ENCODE data around the gene ACE2. TPM values are rescaled to one million over a fixed set of nuclear protein-coding genes. Genes with fewer than 3 reads are reported as not detected.

The ACE2 gene
- total RNA-seq, 1 donor from 2014 or later = not detected

- Mint-ChIP-seq H3K36me3 (ENCODE audit: unreplicated experiment) (no peaks in the 10 kb centered on the region), H3K27me3 (ENCODE audit: unreplicated experiment) (peaks cover 1% of the 10 kb centered on the region), H3K4me3 (ENCODE audit: unreplicated experiment) (no peak overlapping the region), H3K9me3 (ENCODE audit: unreplicated experiment) (no peaks in the 10 kb centered on the region), H3K27ac (ENCODE audit: unreplicated experiment) (no peak overlapping the region), H3K4me1 (ENCODE audit: low read depth, unreplicated experiment) (no peaks in the 10 kb centered on the region)
- DNase-seq = no peak
- no peak for TF ChIP-seq CTCF (IDR thresholded peaks at IDR 0.05; ENCODE audit: partially characterized antibody, unreplicated experiment)
Observed at GRCh38 chrX:15522464-15522863, 78.3 kb downstream of the ACE2 start.

GRCh38 chrX:15515931-15516330 lies 84.8 kb downstream of the ACE2 start:
- no peak overlapping the region for H3K4me3 Mint-ChIP-seq (ENCODE audit: unreplicated experiment)
- H3K36me3 Mint-ChIP-seq (ENCODE audit: unreplicated experiment) = no peaks in the 10 kb centered on the region
- no peaks in the 10 kb centered on the region for H3K4me1 Mint-ChIP-seq (ENCODE audit: low read depth, unreplicated experiment)
- no peak for TF ChIP-seq CTCF (IDR thresholded peaks at IDR 0.05; ENCODE audit: partially characterized antibody, unreplicated experiment)
- H3K9me3 Mint-ChIP-seq (ENCODE audit: unreplicated experiment) = no peaks in the 10 kb centered on the region
- DNase-seq = no peak
- no peak overlapping the region for H3K27ac Mint-ChIP-seq (ENCODE audit: unreplicated experiment)
- H3K27me3 Mint-ChIP-seq (ENCODE audit: unreplicated experiment) = peaks cover 1% of the 10 kb centered on the region

GRCh38 chrX:15514279-15514678 lies 86.5 kb downstream of the ACE2 start:
- no peaks in the 10 kb centered on the region for H3K36me3 Mint-ChIP-seq (ENCODE audit: unreplicated experiment)
- TF ChIP-seq CTCF (IDR thresholded peaks at IDR 0.05; ENCODE audit: partially characterized antibody, unreplicated experiment) = no peak
- no peak for DNase-seq
- no peak overlapping the region for H3K4me3 Mint-ChIP-seq (ENCODE audit: unreplicated experiment)
- H3K9me3 Mint-ChIP-seq (ENCODE audit: unreplicated experiment) = no peaks in the 10 kb centered on the region
- no peak overlapping the region for H3K27ac Mint-ChIP-seq (ENCODE audit: unreplicated experiment)
- H3K4me1 Mint-ChIP-seq (ENCODE audit: low read depth, unreplicated experiment) = no peaks in the 10 kb centered on the region
- H3K27me3 Mint-ChIP-seq (ENCODE audit: unreplicated experiment) = peaks cover 1% of the 10 kb centered on the region

GRCh38 chrX:15512401-15512965 lies 88.3 kb downstream of the ACE2 start:
- TF ChIP-seq CTCF (IDR thresholded peaks at IDR 0.05; ENCODE audit: partially characterized antibody, unreplicated experiment) = no peak
- H3K9me3 Mint-ChIP-seq (ENCODE audit: unreplicated experiment) = no peaks in the 10 kb centered on the region
- no peak overlapping the region for H3K4me3 Mint-ChIP-seq (ENCODE audit: unreplicated experiment)
- no peaks in the 10 kb centered on the region for H3K4me1 Mint-ChIP-seq (ENCODE audit: low read depth, unreplicated experiment)
- DNase-seq = no peak
- H3K27me3 Mint-ChIP-seq (ENCODE audit: unreplicated experiment) = no peaks in the 10 kb centered on the region
- no peaks in the 10 kb centered on the region for H3K36me3 Mint-ChIP-seq (ENCODE audit: unreplicated experiment)
- H3K27ac Mint-ChIP-seq (ENCODE audit: unreplicated experiment) = no peak overlapping the region

GRCh38 chrX:15511563-15511962 lies 89.2 kb downstream of the ACE2 start:
- Mint-ChIP-seq H3K4me1 (ENCODE audit: low read depth, unreplicated experiment) (no peaks in the 10 kb centered on the region), H3K36me3 (ENCODE audit: unreplicated experiment) (no peaks in the 10 kb centered on the region), H3K9me3 (ENCODE audit: unreplicated experiment) (no peaks in the 10 kb centered on the region), H3K27me3 (ENCODE audit: unreplicated experiment) (no peaks in the 10 kb centered on the region), H3K4me3 (ENCODE audit: unreplicated experiment) (no peak overlapping the region), H3K27ac (ENCODE audit: unreplicated experiment) (no peak overlapping the region)
- DNase-seq = no peak
- no peak for TF ChIP-seq CTCF (IDR thresholded peaks at IDR 0.05; ENCODE audit: partially characterized antibody, unreplicated experiment)

Other genes with a start within 250 kb of the ACE2 start
- gene VEGFD, start 216.5 kb downstream of the ACE2 start, total RNA-seq (ENCODE audit: unreplicated experiment) = 0.20 TPM
- gene PIR, start 107.6 kb downstream of the ACE2 start, total RNA-seq (ENCODE audit: unreplicated experiment) = 2.6 TPM
- gene BMX, start 100.2 kb downstream of the ACE2 start, total RNA-seq (ENCODE audit: unreplicated experiment) = not detected
- 0.27 TPM for gene CLTRN, start 63.8 kb upstream of the ACE2 start, total RNA-seq (ENCODE audit: unreplicated experiment)
- gene CA5B, start 137.3 kb upstream of the ACE2 start, total RNA-seq (ENCODE audit: unreplicated experiment) = 4.1 TPM
- 8.5 TPM for gene ZRSR2, start 189.5 kb upstream of the ACE2 start, total RNA-seq (ENCODE audit: unreplicated experiment)